NCI-H748 treated with DMSO at 0.1 percent for 48 hours (cell line): Measurements from ENCODE around the gene SEMA6D.

ENCODE experiments used
- DNase-seq: peaks from one replicate; lab custom pipeline; 2025; lab: John Stamatoyannopoulos, UW

Gene SEMA6D

DNA sequence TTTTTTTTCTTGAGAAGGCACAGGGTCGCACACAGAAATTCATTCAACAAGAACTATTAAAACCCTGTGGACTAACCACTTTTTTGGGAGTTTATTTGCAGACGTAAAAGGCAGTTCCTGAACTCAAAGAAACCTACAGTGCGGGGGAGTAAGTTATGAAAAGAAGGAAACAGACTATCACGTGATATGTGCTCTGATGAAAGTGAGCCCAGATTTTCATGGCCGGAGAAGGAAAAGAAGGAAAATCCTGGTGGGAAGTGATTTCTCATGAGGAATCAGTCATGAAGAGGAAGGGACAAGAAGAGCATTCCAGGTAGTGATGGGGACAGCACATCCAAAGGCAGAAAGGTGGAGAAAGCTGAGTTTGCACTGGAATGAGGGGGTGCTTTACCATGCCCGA lies 26.1 kb downstream of the SEMA6D start:
- no peak for DNase-seq

- DNase-seq, result no peak
These were observed 26.6 kb downstream of the SEMA6D start for GRCh38 chr15:47743886-47744285.

GRCh38 chr15:47744496-47744895 lies 27.2 kb downstream of the SEMA6D start:
- DNase-seq, result no peak

DNA sequence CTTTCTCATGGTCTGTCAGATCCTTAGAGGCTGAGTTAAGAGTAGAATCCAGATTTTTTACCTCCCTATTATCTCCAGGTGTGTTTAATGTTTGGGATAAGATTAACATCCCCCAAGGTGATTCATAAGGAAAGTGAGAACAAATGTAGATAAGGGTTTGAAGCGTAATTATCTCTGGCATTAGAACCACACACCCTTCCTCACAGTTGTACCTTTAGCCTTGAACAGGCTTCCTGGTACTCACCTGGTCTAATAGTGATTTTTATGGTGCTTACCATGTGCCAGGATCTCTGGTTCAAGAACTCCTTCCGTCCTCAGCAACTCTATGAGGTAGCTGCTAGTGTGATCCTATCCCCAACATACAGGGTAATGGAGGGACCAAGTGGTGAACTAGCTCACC lies 27.7 kb downstream of the SEMA6D start:
- DNase-seq, result no peak

DNA sequence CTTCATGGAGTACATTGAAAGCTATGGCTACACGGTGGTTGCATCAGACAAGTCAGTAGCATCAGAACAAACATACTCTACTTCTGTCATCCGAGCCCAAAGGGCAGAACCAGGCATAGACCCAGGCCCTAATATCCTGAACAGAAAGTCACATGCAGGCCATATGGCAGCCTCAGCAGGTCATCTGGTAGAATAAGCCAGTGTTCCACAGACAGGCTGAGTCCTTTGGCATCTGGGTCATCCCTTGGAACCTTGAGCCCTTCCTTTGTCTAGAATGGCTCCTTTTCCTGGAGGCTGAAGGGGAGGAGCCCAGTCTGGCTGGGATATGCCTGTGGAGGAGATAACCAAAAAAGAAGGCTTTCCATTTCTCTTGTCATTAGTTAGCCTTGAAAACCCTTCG lies 29.2 kb downstream of the SEMA6D start:
- no peak for DNase-seq

DNA sequence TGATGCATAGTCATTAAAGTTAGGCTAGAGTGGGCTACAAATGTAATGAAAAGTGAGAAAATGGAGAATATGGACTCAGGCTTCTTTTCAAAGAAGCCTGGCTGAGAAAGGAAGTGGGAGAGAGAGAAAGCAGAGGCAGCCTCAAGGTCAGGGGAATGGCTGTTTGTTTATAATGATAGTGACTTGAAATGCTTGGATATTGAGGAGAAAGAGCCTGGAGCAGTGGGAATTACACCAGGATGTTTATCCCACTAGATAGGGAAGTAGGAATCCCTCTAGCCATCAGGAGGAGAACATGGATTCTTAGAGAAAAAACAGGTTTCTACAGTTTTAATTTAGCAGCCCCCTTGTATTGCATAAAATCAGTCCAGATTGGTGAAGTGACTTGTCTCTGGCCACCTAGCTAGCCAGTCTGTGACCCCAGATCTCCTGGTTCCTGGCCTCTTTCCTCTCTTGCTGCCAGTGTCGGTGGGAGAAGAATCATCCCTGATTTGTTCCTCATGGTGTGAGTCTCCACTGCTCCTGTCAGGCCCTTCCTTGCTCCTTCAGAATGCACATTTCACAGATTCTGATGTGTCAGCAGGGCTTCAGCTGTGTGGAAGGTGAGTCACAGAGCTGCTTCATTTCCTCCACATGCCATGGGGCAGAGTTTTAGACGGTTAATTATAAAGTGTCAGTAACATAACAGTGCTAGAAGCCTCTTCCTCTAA lies 32.9 kb downstream of the SEMA6D start:
- no peak for DNase-seq

DNA sequence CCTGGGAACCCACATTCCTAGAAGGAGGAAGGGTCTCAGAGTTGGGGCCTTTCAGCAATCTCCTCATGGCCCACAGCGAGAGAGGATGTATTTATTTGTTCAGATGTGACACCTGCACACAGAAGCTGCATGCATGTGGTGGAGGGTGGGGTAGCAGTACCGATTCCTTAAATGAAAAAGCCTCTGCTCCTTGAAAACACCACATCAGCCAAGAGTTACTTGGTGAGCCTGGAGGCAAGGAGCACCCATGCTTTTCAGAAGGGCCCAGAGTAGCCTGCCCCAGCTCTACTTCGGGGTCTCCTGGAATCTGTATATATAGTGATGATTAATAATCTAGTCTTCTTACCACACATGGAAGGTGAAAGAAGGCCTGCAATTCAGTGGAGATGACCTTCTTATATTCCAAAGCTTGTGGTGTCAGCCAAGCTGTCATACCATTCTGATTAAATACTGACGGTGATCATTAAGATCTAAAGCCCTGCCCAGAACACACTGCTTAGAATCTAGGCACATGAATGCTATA lies 33.5 kb downstream of the SEMA6D start:
- DNase-seq, result no peak

- DNase-seq, result no peak
These were observed 36.3 kb downstream of the SEMA6D start for GRCh38 chr15:47753591-47753990.

DNA sequence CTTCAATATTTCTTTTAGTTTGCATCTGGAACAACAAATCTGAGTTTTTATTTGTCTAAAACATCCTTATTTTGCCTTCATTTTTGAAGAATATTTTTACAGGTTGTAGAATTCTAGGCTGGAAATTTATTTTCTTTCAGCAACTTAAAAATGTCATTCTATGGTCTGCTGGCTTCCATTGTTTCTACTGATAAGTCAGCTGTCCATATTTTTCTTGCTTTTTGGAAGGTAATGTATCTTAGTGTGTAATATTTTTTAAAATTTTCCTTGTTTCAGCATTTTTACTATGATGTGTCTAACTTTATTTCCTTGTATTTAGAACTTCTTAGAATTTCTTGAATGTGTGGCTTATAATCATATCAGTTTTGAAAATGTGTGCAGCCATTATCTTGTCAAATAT lies 37.0 kb downstream of the SEMA6D start:
- DNase-seq, result no peak

DNA sequence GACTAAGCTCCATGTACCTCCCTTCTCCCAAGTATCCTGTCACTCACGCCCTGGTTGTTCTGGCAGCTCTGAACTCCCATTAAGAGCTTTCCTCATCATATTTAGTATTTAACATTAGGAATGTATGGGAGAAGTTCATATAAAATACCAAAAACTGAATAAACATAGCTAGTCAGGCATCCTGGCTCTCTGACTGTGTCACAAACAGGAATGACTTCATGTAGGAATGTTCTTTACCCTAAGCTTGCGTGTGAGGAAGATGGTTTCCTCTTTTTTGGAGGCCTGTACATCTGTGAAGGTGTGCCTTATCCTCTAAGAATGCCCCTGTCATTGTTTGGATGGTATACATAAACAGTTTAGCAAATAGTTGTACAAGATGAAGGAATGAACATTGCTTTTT lies 38.6 kb downstream of the SEMA6D start:
- no peak for DNase-seq

DNA sequence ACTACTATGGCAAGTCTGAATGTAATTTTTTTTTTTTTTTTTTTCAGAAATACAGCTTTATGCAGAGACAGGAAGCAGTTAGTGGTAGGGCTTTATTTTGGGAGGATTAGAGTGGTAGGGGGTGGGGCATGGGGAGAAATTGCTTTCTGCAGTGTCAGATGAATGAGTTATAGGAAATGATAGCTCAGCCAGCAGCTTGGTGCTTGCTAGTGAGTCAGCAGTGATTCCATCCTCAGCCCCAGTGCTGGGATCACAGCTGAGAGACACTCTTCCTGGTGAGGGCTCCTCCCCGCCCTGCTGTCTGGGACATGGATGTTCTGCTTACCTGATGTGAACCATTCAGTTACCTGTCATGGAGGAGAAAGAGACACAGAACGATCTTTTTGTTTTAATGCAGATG lies 39.6 kb downstream of the SEMA6D start:
- DNase-seq, result no peak

DNA sequence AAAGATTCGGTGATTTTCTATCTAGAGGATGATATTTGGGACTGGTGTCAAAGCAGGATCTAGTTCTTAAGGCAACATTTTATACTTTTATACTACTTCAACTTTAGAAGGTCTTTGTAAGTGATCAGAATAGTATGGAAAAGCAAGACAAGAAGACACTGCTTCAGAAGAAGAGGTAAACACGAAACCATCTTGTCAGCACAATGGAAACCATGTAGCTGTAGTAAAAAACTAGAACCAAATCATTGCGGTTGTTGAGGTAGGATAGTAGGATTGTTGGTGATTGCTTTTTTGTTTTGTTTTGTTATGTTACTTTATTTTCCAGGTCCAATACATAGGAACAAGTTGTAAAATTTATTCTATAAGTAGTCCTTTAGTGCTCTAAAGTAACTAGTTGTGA lies 40.0 kb downstream of the SEMA6D start:
- DNase-seq, result no peak

- DNase-seq, result no peak
These were observed 45.3 kb downstream of the SEMA6D start for GRCh38 chr15:47762621-47763020.

DNA sequence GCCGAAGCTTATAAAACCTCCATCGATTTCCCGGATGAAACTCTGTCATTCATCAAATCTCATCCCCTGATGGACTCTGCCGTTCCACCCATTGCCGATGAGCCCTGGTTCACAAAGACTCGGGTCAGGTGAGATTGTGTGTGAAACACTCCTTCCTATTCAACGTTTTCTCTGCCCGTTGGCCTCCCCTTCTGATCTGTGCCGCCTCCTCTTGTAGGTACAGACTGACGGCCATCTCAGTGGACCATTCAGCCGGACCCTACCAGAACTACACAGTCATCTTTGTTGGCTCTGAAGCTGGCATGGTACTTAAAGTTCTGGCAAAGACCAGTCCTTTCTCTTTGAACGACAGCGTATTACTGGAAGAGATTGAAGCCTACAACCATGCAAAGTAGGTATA lies 47.4 kb downstream of the SEMA6D start:
- DNase-seq, result no peak

- no peak for DNase-seq
These were observed 49.1 kb downstream of the SEMA6D start for GRCh38 chr15:47766406-47766805.

- no peak for DNase-seq
These were observed 49.7 kb downstream of the SEMA6D start for GRCh38 chr15:47767035-47767434.

- no peak for DNase-seq
These were observed 51.4 kb downstream of the SEMA6D start for GRCh38 chr15:47768735-47769134.

DNA sequence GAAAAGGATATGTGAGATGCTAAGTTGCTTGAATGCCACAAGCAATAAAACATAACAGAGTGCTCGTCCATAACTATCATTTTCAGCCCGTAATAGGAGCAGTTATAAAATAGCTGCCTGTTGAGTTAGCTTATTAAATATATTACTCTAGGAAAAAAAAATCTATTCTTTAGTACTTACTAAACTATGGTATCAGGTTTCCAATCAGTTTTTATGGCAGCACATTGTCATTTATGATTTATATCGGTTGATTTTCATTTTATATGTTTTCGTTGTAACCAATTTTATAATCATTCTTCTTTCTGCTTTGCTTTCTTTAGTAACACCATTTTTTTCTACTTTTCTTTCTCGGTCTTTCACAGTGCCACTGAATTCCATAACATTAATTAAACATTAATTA lies 51.9 kb downstream of the SEMA6D start:
- DNase-seq, result no peak

- no peak for DNase-seq
These were observed 55.8 kb downstream of the SEMA6D start for GRCh38 chr15:47773143-47773542.

- DNase-seq, result no peak
These were observed 61.0 kb downstream of the SEMA6D start for GRCh38 chr15:47778263-47778770.

GRCh38 chr15:47780971-47781370 lies 63.7 kb downstream of the SEMA6D start:
- DNase-seq, result no peak

- DNase-seq, result no peak
These were observed 64.2 kb downstream of the SEMA6D start for GRCh38 chr15:47781527-47781926.

DNA sequence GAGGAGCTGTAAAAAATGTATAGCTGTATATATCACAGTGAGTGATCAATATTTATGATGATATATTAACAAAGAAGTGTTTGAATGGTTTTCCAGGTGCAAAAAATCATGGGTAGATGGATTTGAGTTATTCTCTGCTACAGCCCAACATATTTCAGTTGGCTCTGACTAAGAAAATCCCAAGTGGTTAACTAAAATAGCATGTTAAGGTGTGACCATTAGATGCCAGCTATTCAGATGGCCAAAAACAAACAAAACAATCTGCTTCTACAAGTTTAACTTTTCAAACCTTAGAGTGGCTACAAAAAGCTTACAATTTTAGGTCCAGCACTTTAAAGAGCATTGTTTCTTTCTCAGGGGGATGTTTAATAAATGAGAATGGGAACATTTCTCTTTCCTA lies 67.5 kb downstream of the SEMA6D start:
- no peak for DNase-seq

DNA sequence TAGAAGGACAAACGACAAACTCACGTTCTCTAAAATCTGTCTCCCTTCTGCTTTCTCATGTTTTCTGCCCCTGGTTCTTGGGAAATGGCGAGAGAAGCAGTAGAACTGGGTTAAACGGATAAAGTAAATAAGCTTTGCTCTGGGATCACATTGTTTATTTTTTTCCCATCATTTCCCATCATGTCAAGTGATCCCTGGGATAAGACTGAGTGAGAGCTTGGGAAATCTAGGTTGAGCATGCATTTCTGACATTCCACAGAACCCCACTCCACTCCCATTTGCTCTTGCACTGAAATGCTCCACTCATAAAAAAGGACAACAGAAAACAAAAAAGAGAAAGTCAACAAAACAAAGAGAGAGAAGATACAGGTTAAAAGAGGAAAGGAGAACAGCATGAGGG lies 69.1 kb downstream of the SEMA6D start:
- DNase-seq, result no peak
